Hematopoietic multipotent progenitor cell treated with erythropoietin and hydrocortisone succinate and interleukin-3 and kit ligand, for 8 days (in vitro differentiated cells): Measurements from ENCODE around the gene SPAG16.
"Not testable (repeated sequence)": the region's sequence is repeated elsewhere in the genome, so short reads cannot be mapped to it uniquely, and the experiment has no call there.

Source experiments
- DNase-seq: peaks from one replicate; pipeline ENCODE4 v3.0.0-alpha.2; 2015

SPAG16 gene

GRCh38 chr2:213561759-213562158 is 277.5 kb downstream of the SPAG16 start:
- no peak for DNase-seq

- DNase-seq, result no peak
These were observed 278.4 kb downstream of the SPAG16 start for GRCh38 chr2:213562539-213563180.

DNA sequence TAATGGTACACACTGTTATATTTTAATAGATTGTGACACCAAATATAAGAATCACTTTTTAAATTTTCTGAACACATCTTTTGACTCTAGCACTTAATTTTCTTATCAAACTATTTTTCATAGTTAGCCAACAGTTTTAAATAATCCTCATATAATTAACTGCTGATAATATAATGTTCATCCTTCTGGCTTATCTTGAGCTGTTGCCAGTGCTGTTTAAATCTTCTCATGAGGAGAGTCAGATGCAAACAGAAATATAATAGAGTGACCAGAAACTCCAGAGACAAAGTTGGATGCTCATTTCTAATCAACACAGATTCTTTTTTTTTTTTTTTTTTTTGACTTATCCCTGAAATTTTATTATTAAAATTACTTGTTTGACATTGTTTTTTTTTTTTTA is 282.6 kb downstream of the SPAG16 start:
- no peak for DNase-seq

GRCh38 chr2:213609570-213610170 is 325.4 kb downstream of the SPAG16 start:
- DNase-seq, result no peak

DNA sequence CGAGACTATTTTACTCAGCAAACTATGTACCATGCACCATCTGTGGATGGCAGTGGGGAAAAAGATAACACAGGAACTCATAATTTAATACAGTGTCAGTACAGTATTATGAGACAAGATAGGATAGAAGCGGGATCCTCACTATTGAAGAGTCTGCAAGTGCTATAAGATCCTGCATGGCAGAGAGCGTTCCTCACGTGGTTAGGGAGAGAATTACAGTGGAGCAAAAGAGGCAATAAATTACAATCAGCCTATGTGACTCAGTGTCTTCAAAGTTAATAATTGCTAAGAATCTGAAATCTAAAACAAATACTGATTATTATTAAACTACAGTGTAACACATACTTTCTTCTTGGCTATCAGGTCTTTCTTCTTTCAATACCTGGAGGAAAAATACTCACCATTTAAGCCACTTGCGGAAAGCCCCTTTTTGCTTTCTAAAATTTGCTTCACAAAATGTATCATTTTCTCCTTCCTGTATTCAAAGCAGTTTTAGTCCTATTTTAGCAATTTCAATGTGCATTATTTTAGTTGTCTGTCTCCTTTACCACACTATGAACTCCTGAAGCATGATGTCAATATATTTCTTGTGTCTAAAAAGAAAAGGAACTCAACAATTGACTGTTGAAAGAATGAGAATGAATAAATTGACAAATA is 342.9 kb downstream of the SPAG16 start:
- DNase-seq, result no peak

- DNase-seq, result no peak
These were observed 343.7 kb downstream of the SPAG16 start for GRCh38 chr2:213627835-213628460.

DNA sequence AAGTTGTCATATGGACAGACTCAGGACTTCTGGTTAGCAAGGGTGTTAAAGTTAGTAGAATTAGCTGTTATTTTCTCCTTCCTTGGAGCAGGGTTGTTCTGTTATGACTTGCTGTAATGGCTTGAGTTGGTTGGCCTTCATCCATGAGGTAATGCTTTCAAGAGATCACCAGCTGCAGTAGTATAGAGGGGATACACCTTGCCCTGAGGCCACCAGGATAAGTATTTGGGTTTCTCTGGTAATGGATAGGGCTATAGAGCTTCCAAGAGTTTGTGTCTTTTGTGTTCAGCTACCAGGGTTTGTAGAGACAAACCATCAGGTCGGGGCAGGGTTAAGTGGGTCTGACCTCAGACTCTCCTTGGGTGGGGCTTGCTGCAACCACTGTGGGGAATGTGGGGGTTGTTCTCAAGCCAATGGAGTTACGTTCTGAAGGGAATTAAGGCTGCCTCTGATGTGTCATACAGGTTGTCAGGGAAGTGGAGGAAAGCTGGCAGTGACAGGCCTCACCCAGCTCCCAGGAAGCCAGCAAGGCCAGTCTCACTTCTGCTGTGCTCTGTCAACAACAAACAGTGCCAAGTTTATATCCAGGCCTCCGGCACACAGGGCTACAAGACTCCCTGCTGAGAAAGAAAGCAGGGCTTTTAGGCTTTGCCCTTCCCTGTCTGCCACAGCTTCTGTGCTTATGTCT is 356.6 kb downstream of the SPAG16 start:
- DNase-seq, result no peak

GRCh38 chr2:213644926-213645325 is 360.7 kb downstream of the SPAG16 start:
- DNase-seq, result no peak

DNA sequence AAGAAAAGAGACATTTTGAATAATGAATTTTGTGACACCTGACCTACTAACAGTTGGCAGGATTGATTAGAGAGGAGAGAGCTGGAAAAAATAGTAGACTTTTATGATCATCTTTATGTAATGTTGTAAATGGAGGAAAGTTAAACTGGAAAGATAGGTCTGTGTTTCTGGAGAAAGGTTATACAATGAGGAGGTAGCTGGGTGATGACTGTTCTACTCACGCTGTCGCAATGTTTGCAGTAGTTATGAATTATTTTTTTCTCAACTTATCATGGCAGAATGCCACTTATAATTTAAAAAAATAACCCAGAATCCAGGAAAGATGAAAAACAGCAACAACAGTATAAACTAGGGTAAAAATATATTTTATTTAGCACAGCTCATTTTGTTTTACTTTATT is 364.9 kb downstream of the SPAG16 start:
- DNase-seq, result no peak

- no peak for DNase-seq
These were observed 380.6 kb downstream of the SPAG16 start for GRCh38 chr2:213664817-213665216.

- DNase-seq, result no peak
These were observed 385.4 kb downstream of the SPAG16 start for GRCh38 chr2:213669657-213670056.

DNA sequence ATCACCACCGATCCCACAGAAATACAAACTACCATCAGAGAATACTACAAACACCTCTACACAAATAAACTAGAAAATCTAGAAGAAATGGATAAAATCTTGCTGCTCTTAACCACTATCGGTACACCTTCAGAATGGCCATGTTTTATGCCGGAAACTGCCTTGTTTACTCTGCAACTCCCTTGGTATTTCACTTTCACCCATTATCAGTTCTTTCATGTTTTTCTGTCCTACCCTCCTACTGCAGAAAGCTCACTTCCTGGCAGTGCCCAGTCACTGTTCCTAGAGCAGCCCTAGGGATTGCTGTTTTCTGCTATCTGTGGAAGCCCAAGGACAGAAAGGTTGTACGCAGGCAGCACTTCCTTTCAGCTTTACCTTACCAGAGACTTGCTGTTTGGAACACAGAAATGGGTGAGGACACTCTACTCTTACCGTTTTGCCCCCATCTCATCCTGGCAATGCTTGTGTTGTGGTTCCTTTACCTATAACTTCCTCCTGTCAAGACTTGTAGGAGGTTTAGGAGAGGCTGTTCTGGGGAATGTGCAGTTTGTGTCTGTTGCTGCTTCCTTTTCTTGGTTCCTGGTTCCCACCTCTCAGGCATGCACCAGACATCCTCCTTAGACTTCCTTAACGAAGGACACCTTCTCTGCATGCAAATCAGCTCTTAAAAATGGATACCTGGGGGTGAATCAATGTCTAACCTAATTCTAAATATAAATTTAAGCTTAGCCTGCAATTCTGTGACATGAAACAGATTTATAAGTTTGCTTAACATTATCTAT is 394.4 kb downstream of the SPAG16 start:
- no peak for DNase-seq

GRCh38 chr2:213679894-213680293 is 395.6 kb downstream of the SPAG16 start:
- DNase-seq, result no peak

GRCh38 chr2:213682276-213682675 is 398.0 kb downstream of the SPAG16 start:
- no peak for DNase-seq

DNA sequence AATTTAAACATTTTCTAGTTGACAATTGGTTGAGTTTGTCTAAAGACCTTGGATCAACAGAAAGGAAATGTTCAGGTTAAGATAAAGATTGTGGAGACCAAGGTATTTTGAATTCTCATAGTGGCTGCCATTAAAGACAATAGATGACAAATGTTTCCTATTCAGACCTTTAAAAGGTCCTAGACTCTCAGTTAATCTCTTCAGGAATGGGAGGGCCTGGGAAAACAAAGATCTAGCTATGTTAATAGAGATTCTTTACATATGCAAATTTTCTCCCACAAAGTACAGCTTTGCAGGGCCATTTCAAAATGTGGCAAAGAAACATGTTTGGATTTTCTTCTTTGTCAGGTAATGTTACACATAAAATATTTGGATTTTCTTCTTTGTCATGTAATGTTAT is 403.9 kb downstream of the SPAG16 start:
- DNase-seq, result no peak

DNA sequence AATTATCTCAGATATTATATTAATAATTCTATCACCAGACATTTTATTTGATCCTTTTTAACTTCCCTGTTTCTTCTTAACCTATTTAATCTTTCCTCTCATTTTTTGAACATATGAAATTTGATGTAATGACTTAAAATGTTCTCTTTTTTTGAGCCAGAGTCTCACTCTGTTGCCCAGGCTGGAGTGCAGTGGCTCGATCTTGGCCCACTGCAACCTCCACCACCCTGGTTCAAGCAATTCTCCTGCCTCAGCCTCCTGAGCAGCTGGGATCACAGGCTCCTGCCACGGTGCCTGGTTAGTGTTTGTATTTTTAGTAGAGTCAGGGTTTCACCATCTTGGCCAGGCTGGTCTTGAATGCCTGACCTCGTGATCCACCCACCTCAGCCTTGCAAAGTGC is 404.6 kb downstream of the SPAG16 start:
- DNase-seq, result not testable (repeated sequence)

DNA sequence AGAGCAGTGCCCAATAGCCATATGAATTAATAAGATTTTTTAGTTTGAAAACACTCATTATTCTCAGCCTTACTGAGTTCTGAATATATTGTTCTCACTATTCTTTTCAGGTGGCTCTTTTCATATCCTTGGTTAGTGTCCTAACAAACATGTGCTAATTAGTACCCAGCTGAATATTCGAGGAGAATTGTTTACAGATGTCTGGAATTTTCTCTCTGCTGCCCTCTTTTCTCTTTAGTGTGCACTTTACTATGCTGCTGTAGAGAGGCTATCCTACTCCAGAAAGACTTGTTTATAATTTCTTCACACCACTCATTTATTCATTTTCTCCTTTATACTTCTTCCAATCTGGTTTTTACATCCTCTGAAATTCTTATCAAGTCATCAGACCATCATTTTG is 405.3 kb downstream of the SPAG16 start:
- no peak for DNase-seq

- DNase-seq, result no peak
These were observed 407.1 kb downstream of the SPAG16 start for GRCh38 chr2:213691351-213691750.

DNA sequence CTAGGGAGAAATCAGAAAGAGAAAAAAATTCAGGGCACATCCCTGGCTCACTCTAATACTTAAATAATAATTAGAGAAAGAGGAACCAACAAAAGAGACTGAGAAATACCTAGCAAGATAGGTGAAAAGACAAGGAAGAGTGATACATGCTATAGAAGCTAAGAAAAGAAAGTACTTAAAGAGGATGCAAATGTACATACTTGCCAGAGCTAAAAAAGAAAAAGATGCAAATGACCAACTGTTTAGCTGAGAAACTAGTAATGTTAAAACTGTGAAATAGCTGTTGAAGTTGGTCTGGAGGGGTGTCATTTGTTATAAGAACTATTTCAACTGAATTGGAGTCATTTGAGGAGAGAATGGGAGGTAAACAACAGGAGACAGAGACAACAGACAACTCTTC is 412.2 kb downstream of the SPAG16 start:
- no peak for DNase-seq

GRCh38 chr2:213701365-213701764 is 417.1 kb downstream of the SPAG16 start:
- not testable (repeated sequence) for DNase-seq

DNA sequence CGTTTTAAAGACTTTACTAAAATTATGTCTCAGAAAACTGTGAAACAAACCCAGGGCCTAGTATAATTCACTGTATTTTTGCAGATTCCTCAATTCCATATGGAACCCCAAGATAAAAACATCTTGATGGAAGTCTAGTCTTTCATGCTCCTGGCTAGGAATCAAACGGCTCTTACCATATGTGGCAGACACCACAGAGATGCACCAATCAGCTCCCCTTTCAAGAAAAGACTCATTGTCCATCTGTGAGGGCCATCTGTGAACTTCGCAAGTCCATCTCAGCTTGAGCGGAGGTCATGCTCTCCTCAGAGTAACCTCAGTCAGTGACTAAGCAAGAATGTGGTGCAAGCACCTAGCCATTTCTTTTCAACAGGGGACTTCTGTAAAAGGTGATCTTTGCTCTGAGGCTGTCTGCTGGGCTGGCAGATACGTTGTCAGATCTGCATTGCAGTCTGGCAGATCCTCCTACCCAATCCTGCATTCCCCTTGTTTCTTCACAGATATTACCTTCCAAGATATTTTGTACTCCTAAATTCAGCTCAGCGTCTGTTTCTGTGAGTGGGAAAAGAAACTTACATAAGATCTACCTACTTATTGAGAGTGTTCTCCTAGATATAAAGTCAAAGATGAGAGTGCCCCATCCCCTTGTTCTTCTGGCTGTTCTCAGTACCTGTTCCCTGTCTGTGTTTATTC is 419.3 kb downstream of the SPAG16 start:
- no peak for DNase-seq

- no peak for DNase-seq
These were observed 425.9 kb downstream of the SPAG16 start for GRCh38 chr2:213710164-213710563.
